Heart right ventricle (tissue), 16 donors: ENCODE measurements around the gene TCF12. TPM values are rescaled to one million over a fixed set of nuclear protein-coding genes. Genes with fewer than 3 reads are reported as not detected.
A peak's percentile ranks its signal among the peaks of the same experiment; 100 is the strongest.

ENCODE experiments used
- ATAC-seq, 8 donors: fragments of 200-7000 bp; cut with Tn5 transposase; one replicate each; pipeline ENCODE4 v1.9.1; 2020; ENCODE audit warnings: mild to moderate bottlenecking in 8 of 8, moderate library complexity in 8 of 8, moderate number of reproducible peaks in 1 of 8
- DNase-seq, 2 donors: peaks; one replicate each; pipeline ENCODE4 v3.0.0-alpha.2; 2020
- H3K27ac ChIP-seq, 10 donors: fragments of 200-600 bp; sonication (generic) in 2 of 10; one replicate each; pipeline versions ENCODE4 v1.5.0 to v1.8.0; 2020 to 2022; ENCODE audit warnings: mild to moderate bottlenecking in 3 of 10
- H3K27me3 ChIP-seq, 7 donors: fragments of 200-600 bp; one replicate each; pipeline ENCODE4 v1.8.0; 2021 to 2022; ENCODE audit warnings: mild to moderate bottlenecking in 2 of 7
- H3K36me3 ChIP-seq, 9 donors: fragments of 200-600 bp; sonication (generic) in 1 of 9; one replicate each; pipeline versions ENCODE4 v1.5.0 to v1.8.0; 2020 to 2022; ENCODE audit warnings: mild to moderate bottlenecking in 2 of 9
- H3K4me1 ChIP-seq, 9 donors: fragments of 200-600 bp; sonication (generic) in 1 of 9; one replicate each; pipeline versions ENCODE4 v1.5.0 to v1.8.0; 2020 to 2022; ENCODE audit warnings: mild to moderate bottlenecking in 4 of 9
- H3K4me3 ChIP-seq, 10 donors: fragments of 200-600 bp; sonication (generic) in 2 of 10; one replicate each; pipeline versions ENCODE4 v1.5.0 to v1.8.0; 2020 to 2022; ENCODE audit warnings: mild to moderate bottlenecking in 7 of 10, moderate library complexity in 2 of 10
- H3K9me3 ChIP-seq, 11 donors: fragments of 200-600 bp in 10 of 11; sonication (generic) in 2 of 11; one replicate each; pipeline versions ENCODE4 v1.5.0 to v1.8.0; 2013 to 2022; ENCODE audit warnings: mild to moderate bottlenecking in 2 of 11, control low read depth in 1 of 11, moderate library complexity in 1 of 11
- CTCF ChIP-seq, 9 donors: fragments of 200-600 bp; sonication (generic) in 2 of 9; IDR thresholded peaks; one replicate each; pipeline versions ENCODE4 v1.5.0 to v1.8.0; 2021 to 2022; ENCODE audit warnings: antibody characterized with exemption in 9 of 9, mild to moderate bottlenecking in 5 of 9, moderate library complexity in 1 of 9
- WGBS, 2 donors: extraction: QIAGEN DNeasy Blood & Tissue Kit; methylation state at CpG; one replicate each; pipeline ENCODE4 v1.1.7; 2013; ENCODE audit warnings: inconsistent platforms in 1 of 2; 5-methylcytosine and 5-hydroxymethylcytosine counted together
- intact Hi-C, 10 donors: fragments of 100-400 bp; cut with DNase I; formaldehyde crosslinking; loops; one replicate each; pipeline versions ENCODE4 v1.11.1 to v1.14.2; 2022
- polyA plus RNA-seq, 2 donors: library from polyadenylated mRNA; stranded (reverse); fragments of 200-250 nt; gene quantifications; one replicate each; pipeline ENCODE4 v1.2.3, GENCODE V29; 2013
- total RNA-seq, 10 donors: library from RNA; stranded (reverse); fragmentation: NEBNext Ultra II Directional in 3 of 10; extraction: Animal tissue kit (Norgen Biotek cat#: 25700) in 3 of 10; gene quantifications; one replicate each; pipeline versions ENCODE4 v1.2.1 to v1.2.4, GENCODE V29; 2021 to 2023
- donor health status: Arrhythmogenic right ventricular cardiomyopathy.
- donor health status: ischemic (EF 13 %, LVEDD 7.1; RV severe dilation, severe dysfunction).
- donor health status: healthy with polysubstance abuse.
- donor health status: DM: no; HTN: yes; CAD: no.
- donor health status: DM: no; HTN: no; CAD: no.
- donor health status: ischemic (EF 25% LVEDD 6.9; RV normal size, moderate dysfunction).
- donor health status: ischemic (EF 25% LVEDD 5.7; RV mildly dilated, moderate dysfunction).
- donor health status: healthy.
- donor health status: DM: yes; HTN: yes; CAD: no.
- donor health status: Ischemic cardiomyopathy.
- donor health status: ischemic (EF 35%, LVEDD 5.7; RV mildly dilated, moderate dysfunction).
- donor health status: nonischemic (EF 11% LVEDD 7.7; RV severe dilation, severe dysfunction).
- donor health status: DM: yes; HTN: yes; CAD: no.
- donor health status: PGD.
- donor health status: ischemic (EF 29% LVEDD 5.4; RV normal size, mild dysfunction).
- donor health status: nonischemic (EF 23%, LVEDD 6.1; RV moderate dilation, normal function).

Gene TCF12
- total and polyA plus RNA-seq, 12 donors, result 8.7 to 55.7 (median 38.4) TPM

- H3K4me1 ChIP-seq, result peaks cover 0 to 3% (median 0%) of the 10 kb centered on the region in 9 donors
- no peak for ATAC-seq
- no peaks in the 10 kb centered on the region for H3K36me3 ChIP-seq
- H3K27me3 ChIP-seq, result no peaks in the 10 kb centered on the region
- no peak overlapping the region for H3K4me3 ChIP-seq
- DNase-seq, result no peak
- intact Hi-C loops, result no loop called here
- peak overlapping the region in 2 of 10 donors; percentile 36 to 57 for H3K27ac ChIP-seq
- no peaks in the 10 kb centered on the region for H3K9me3 ChIP-seq
- no peak for TF ChIP-seq CTCF (IDR thresholded peaks at IDR 0.05)
- WGBS, 2 donors, result 41 to 44% methylated on average over 5 of the region's 5 CpGs
Measured at GRCh38 chr15:57328897-57329296, 410.5 kb downstream of the TCF12 start.

- no peak for ATAC-seq
- no peak overlapping the region for H3K4me3 ChIP-seq
- H3K27ac ChIP-seq, result no peak overlapping the region
- no peaks in the 10 kb centered on the region for H3K27me3 ChIP-seq
- DNase-seq, result no peak
- H3K36me3 ChIP-seq, result no peaks in the 10 kb centered on the region
- intact Hi-C loops, result no loop called here
- TF ChIP-seq CTCF (IDR thresholded peaks at IDR 0.05), result no peak
- no peaks in the 10 kb centered on the region for H3K9me3 ChIP-seq
- peaks cover 0 to 12% (median 0%) of the 10 kb centered on the region in 9 donors for H3K4me1 ChIP-seq
- 82 to 86% methylated on average over 13 of the region's 13 CpGs for WGBS, 2 donors
Measured at GRCh38 chr15:57329582-57330367, 411.3 kb downstream of the TCF12 start.

GRCh38 chr15:57330619-57331340, 412.3 kb downstream of the TCF12 start:
- H3K4me3 ChIP-seq, result no peak overlapping the region
- no peaks in the 10 kb centered on the region for H3K27me3 ChIP-seq
- TF ChIP-seq CTCF (IDR thresholded peaks at IDR 0.05), result no peak
- 86 to 87% methylated on average over 14 of the region's 14 CpGs for WGBS, 2 donors
- DNase-seq (no peak), ATAC-seq (no peak)
- intact Hi-C loops, result no loop called here
- no peaks in the 10 kb centered on the region for H3K9me3 ChIP-seq
- no peak overlapping the region for H3K27ac ChIP-seq
- peaks cover 0 to 18% (median 8%) of the 10 kb centered on the region in 9 donors for H3K4me1 ChIP-seq
- H3K36me3 ChIP-seq, result no peaks in the 10 kb centered on the region

GRCh38 chr15:57332326-57332725, 413.9 kb downstream of the TCF12 start:
- ATAC-seq (no peak), DNase-seq (no peak)
- H3K4me1 ChIP-seq, result peaks cover 0 to 25% (median 10%) of the 10 kb centered on the region in 9 donors
- H3K27ac ChIP-seq, result no peak overlapping the region
- intact Hi-C loops, result no loop called here
- no peak for TF ChIP-seq CTCF (IDR thresholded peaks at IDR 0.05)
- WGBS, 2 donors, result 90 to 95% methylated on average over 8 of the region's 8 CpGs
- no peaks in the 10 kb centered on the region for H3K9me3 ChIP-seq
- no peaks in the 10 kb centered on the region for H3K27me3 ChIP-seq
- no peak overlapping the region for H3K4me3 ChIP-seq
- no peaks in the 10 kb centered on the region for H3K36me3 ChIP-seq
